Endothelial cell of umbilical vein (primary cell): Measurements from ENCODE around the gene TEX29. TPM values are rescaled to one million over a fixed set of nuclear protein-coding genes. Genes with fewer than 3 reads are reported as not detected.

Source experiments
- BruUV-seq: library from RNA; stranded (reverse); fragments of 400-500 nt; replicated peaks from 2 replicates; lab custom pipeline; 2021; lab: Mats Ljungman, UMichigan
- CTCF ChIA-PET: fragments of 300-600, 350-600 bp; sonication (Branson Sonifier 250); formaldehyde crosslinking; loops from one replicate; lab custom pipeline; 2021; ENCODE audit warnings: antibody characterized with exemption, inconsistent platforms; lab: Charles Lee
- POLR2A ChIA-PET: fragments of 300-600, 350-600 bp; sonication (Branson Sonifier 250); formaldehyde crosslinking; loops from one replicate; lab custom pipeline; 2021; ENCODE audit warnings: antibody characterized with exemption, inconsistent platforms; lab: Charles Lee
- DNase-seq: peaks from one replicate; pipeline ENCODE4 v3.0.0-alpha.2; 2011; ENCODE audit warnings: low read depth, low spot score
- FAIRE-seq: peaks from 2 replicates; lab custom pipeline; 2011; peaks lifted over from hg19 to GRCh38; lab: Jason Lieb, UNC
- H2AFZ ChIP-seq: 2 replicates; pipeline ENCODE4 v1.6.0; 2012; ENCODE audit warnings: low read depth, low read length, control low read depth, inconsistent platforms
- H3K27ac ChIP-seq: 2 replicates; pipeline ENCODE4 v1.5.1; 2011; ENCODE audit warnings: low read depth, mild to moderate bottlenecking, control low read depth, low read length, moderate library complexity; ENCODE audit not compliant: insufficient read depth
- H3K27me3 ChIP-seq, 2 experiments: 2 replicates each; pipeline versions ENCODE4 v1.6.0 to v1.6.1; 2011; ENCODE audit warnings: low read length in 2 of 2, mixed read lengths in 1 of 2; ENCODE audit not compliant: control insufficient read depth in 2 of 2, insufficient read depth in 2 of 2
- H3K36me3 ChIP-seq, 2 experiments: 2 replicates in 1 of 2; 3 replicates in 1 of 2; pipeline ENCODE4 v1.5.1; 2011; ENCODE audit warnings: low read length in 2 of 2, mild to moderate bottlenecking in 1 of 2, moderate library complexity in 1 of 2; ENCODE audit not compliant: control insufficient read depth in 2 of 2, insufficient read depth in 2 of 2; ENCODE audit errors: extremely low read depth in 1 of 2
- H3K4me1 ChIP-seq: 3 replicates; pipeline ENCODE4 v1.5.1; 2011; ENCODE audit warnings: mild to moderate bottlenecking, low read length; ENCODE audit not compliant: control insufficient read depth, insufficient read depth; ENCODE audit errors: extremely low read depth
- H3K4me2 ChIP-seq: 2 replicates; pipeline ENCODE4 v1.6.1; 2011; ENCODE audit warnings: low read length, control low read depth, mixed read lengths; ENCODE audit not compliant: insufficient read depth
- H3K4me3 ChIP-seq, 3 experiments: fragments of 200-600 bp in 1 of 3; sonication (generic), shearing (Covaris generic) in 1 of 3; replicated peaks in 1 of 3; 2 replicates each; pipeline ENCODE4 v1.5.1; 2011 to 2016; ENCODE audit warnings: control low read depth in 3 of 3, low read length in 3 of 3, mild to moderate bottlenecking in 2 of 3, inconsistent platforms in 1 of 3, low read depth in 1 of 3, moderate library complexity in 1 of 3; ENCODE audit not compliant: insufficient read depth in 1 of 3
- H3K79me2 ChIP-seq: 2 replicates; pipeline ENCODE4 v1.6.0; 2012; ENCODE audit warnings: low read length, inconsistent platforms; ENCODE audit not compliant: control insufficient read depth, insufficient read depth
- H3K9ac ChIP-seq: replicated peaks from 2 replicates; pipeline ENCODE3; 2011; ENCODE audit warnings: low read length, control low read depth; ENCODE audit not compliant: insufficient read depth; ENCODE audit errors: extremely low read depth
- H3K9me1 ChIP-seq: replicated peaks from 3 replicates; pipeline ENCODE4 v1.6.0; 2011; ENCODE audit warnings: mild to moderate bottlenecking, low read length; ENCODE audit not compliant: control insufficient read depth, insufficient read depth; ENCODE audit errors: extremely low read depth
- H3K9me3 ChIP-seq: replicated peaks from 2 replicates; pipeline ENCODE4 v1.5.1; 2012; ENCODE audit warnings: low read length, inconsistent platforms; ENCODE audit not compliant: control insufficient read depth, insufficient read depth
- H4K20me1 ChIP-seq: replicated peaks from 2 replicates; pipeline ENCODE3; 2011; ENCODE audit warnings: mild to moderate bottlenecking, low read length; ENCODE audit not compliant: control insufficient read depth, insufficient read depth; ENCODE audit errors: extremely low read depth
- EZH2 ChIP-seq: IDR thresholded peaks from 2 replicates; pipeline ENCODE4 v1.6.1; 2012; ENCODE audit warnings: borderline replicate concordance, low read depth, mild to moderate bottlenecking, moderate library complexity, low read length, inconsistent platforms; ENCODE audit not compliant: severe bottlenecking
- FOS ChIP-seq: IDR thresholded peaks from 2 replicates; pipeline ENCODE4 v1.6.1; 2011; ENCODE audit warnings: mild to moderate bottlenecking, low read length, moderate library complexity, borderline replicate concordance; ENCODE audit not compliant: insufficient read depth
- GATA2 ChIP-seq: IDR thresholded peaks from 2 replicates; pipeline ENCODE4 v1.7.0; 2011; ENCODE audit warnings: low read depth, mild to moderate bottlenecking, moderate library complexity, mixed read lengths, low read length; ENCODE audit not compliant: insufficient read length, insufficient read depth
- JUN ChIP-seq: IDR thresholded peaks from 2 replicates; pipeline ENCODE4 v1.6.1; 2011; ENCODE audit warnings: borderline replicate concordance, low read depth; ENCODE audit not compliant: insufficient read length, insufficient read depth
- MYC ChIP-seq: IDR thresholded peaks from one replicate; pipeline ENCODE4 v1.6.1; 2011; ENCODE audit warnings: mild to moderate bottlenecking, low read depth, low read length
- POLR2A ChIP-seq: IDR thresholded peaks from 2 replicates; pipeline ENCODE4 v1.6.1; 2012; ENCODE audit warnings: low read depth, mild to moderate bottlenecking, control low read depth, low read length
- POLR2AphosphoS5 ChIP-seq: IDR thresholded peaks from 2 replicates; pipeline ENCODE4 v1.6.1; 2012; ENCODE audit warnings: low read depth, mild to moderate bottlenecking, control low read depth, low read length, moderate library complexity; ENCODE audit not compliant: insufficient read depth
- dilution Hi-C: fragments of 300-500 bp; cut with MboI; formaldehyde crosslinking; loops from one replicate; pipeline ENCODE4 v1.15.0; 2019; ENCODE audit warnings: low sequenced_read_pairs; ENCODE audit not compliant: extremely low pct_ligation_motif_present
- intact Hi-C: fragments of 100-400 bp; cut with micrococcal nuclease; formaldehyde crosslinking; loops from one replicate; pipeline ENCODE4 v1.10.0; 2022
- polyA plus RNA-seq, 4 experiments: library from polyadenylated mRNA; depleted of rRNA in 3 of 4; stranded (reverse) in 3 of 4; unstranded in 1 of 4; fragments of >200 nt; gene quantifications; 2 replicates each; pipeline versions ENCODE4 v1.2.1 to v1.2.3, GENCODE V29; 2011 to 2012; ENCODE audit warnings: missing spikeins in 1 of 4
- total RNA-seq: library from RNA; stranded (reverse); gene quantifications from 2 replicates; pipeline ENCODE4 v1.2.3, GENCODE V29; 2021
- TF ChIP-seq, protein P1 (sequence below): IDR thresholded peaks from 2 replicates; pipeline ENCODE4 v1.6.1; 2011; ENCODE audit not compliant: insufficient read depth, insufficient read length
- TF ChIP-seq, protein P2 (sequence below), 2 donors: IDR thresholded peaks; 1 replicate in 1 of 2; 2 replicates in 1 of 2; pipeline ENCODE4 v1.5.1; 2011; ENCODE audit warnings: low read length in 2 of 2, mild to moderate bottlenecking in 2 of 2, moderate library complexity in 2 of 2, control low read depth in 1 of 2, inconsistent platforms in 1 of 2, low read depth in 1 of 2; ENCODE audit not compliant: insufficient read depth in 1 of 2; ENCODE audit errors: extremely low read depth in 1 of 2

The TEX29 gene
- total and polyA plus RNA-seq, 2 donors (not counting 3 experiments of a cell fraction or from before 2014, with no cell fraction given), result 0.44 TPM; not detected in 1

GRCh38 chr13:111353508-111353907 lies 33.1 kb downstream of the TEX29 start:
- H3K9me1 ChIP-seq, result no peaks in the 10 kb centered on the region
- no peaks in the 10 kb centered on the region for H3K36me3 ChIP-seq
- H3K9ac ChIP-seq, result no peak overlapping the region
- no peak for TF ChIP-seq POLR2AphosphoS5
- no peak for TF ChIP-seq EZH2
- TF ChIP-seq FOS, result no peak
- no peak for TF ChIP-seq POLR2A
- TF ChIP-seq, protein P1, sequence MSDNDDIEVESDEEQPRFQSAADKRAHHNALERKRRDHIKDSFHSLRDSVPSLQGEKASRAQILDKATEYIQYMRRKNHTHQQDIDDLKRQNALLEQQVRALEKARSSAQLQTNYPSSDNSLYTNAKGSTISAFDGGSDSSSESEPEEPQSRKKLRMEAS, result no peak
- TF ChIP-seq GATA2, result no peak
- no peak for TF ChIP-seq JUN
- TF ChIP-seq, protein P2, sequence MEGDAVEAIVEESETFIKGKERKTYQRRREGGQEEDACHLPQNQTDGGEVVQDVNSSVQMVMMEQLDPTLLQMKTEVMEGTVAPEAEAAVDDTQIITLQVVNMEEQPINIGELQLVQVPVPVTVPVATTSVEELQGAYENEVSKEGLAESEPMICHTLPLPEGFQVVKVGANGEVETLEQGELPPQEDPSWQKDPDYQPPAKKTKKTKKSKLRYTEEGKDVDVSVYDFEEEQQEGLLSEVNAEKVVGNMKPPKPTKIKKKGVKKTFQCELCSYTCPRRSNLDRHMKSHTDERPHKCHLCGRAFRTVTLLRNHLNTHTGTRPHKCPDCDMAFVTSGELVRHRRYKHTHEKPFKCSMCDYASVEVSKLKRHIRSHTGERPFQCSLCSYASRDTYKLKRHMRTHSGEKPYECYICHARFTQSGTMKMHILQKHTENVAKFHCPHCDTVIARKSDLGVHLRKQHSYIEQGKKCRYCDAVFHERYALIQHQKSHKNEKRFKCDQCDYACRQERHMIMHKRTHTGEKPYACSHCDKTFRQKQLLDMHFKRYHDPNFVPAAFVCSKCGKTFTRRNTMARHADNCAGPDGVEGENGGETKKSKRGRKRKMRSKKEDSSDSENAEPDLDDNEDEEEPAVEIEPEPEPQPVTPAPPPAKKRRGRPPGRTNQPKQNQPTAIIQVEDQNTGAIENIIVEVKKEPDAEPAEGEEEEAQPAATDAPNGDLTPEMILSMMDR (IDR thresholded peaks at IDR 0.05; ENCODE audit: extremely low read depth in 1 of 2, insufficient read depth in 1 of 2, low read depth in 1 of 2, low read length in 2 of 2), result no peak
- no peak for TF ChIP-seq MYC
- intact Hi-C loops, result no loop called here
- POLR2A ChIA-PET, result no interaction called here
- no peak overlapping the region for H3K27ac ChIP-seq
- H3K4me2 ChIP-seq, result no peak overlapping the region
- FAIRE-seq (no peak), DNase-seq (no peak)
- BruUV-seq, result no TSS peak
- H3K79me2 ChIP-seq, result no peaks in the 10 kb centered on the region
- CTCF ChIA-PET, result no interaction called here
- no peak overlapping the region for H2AFZ ChIP-seq
- no peaks in the 10 kb centered on the region for H3K9me3 ChIP-seq
- dilution Hi-C loops, result no loop called here
- H3K27me3 ChIP-seq, result no peaks in the 10 kb centered on the region
- H3K4me1 ChIP-seq, result no peaks in the 10 kb centered on the region
- H4K20me1 ChIP-seq, result no peaks in the 10 kb centered on the region
- no peak overlapping the region for H3K4me3 ChIP-seq
